ENCODE results near the gene SH2B3. TPM values are rescaled to one million over a fixed set of nuclear protein-coding genes. Genes with fewer than 3 reads are reported as not detected.

SH2B3 gene
- total RNA-seq, 4 donors from 2014 or later: 24.9 to 49.4 (median 41.8) TPM

DNA sequence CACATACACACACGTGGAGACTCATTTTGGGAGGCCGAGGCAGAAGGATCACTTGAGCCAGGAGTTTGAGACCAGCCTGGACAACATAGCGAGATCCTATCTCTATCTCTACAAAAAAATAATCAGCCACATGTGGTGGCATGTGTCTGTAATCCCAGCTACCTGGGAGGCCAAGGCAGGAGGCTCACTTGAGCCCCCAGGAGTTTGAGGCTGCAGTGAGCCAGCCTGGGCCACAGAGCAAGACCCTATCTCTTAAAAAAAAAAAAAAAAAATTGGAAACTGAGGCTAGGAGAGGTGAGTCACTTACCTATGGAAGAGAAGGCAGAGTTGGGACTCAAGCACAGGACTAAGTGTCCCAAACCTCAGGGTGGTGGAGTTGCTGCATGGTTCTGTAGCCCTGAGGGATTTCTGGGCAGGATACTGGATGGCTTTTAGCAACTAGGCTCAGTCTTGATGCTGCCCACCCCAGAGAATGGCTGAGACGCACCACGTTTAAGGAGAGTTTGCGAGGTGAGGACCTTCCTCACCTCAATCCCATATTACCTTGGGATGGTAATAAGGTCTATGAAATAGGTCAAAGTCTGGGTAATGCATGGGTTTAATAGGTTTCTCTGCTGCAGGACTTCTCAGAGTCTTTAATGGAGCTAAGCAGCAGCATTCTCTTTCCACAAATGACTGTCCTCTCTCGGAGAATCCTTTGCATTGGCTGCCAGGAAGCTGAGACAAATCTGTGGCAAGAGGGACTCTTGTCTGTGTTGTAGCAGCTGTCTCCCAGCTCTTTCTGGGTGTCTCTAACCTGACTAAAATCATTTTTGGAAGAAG, 35.6 kb downstream of the SH2B3 start:
- no peak for TF ChIP-seq EP300 (IDR thresholded peaks at IDR 0.05)
- TF ChIP-seq, protein P1, sequence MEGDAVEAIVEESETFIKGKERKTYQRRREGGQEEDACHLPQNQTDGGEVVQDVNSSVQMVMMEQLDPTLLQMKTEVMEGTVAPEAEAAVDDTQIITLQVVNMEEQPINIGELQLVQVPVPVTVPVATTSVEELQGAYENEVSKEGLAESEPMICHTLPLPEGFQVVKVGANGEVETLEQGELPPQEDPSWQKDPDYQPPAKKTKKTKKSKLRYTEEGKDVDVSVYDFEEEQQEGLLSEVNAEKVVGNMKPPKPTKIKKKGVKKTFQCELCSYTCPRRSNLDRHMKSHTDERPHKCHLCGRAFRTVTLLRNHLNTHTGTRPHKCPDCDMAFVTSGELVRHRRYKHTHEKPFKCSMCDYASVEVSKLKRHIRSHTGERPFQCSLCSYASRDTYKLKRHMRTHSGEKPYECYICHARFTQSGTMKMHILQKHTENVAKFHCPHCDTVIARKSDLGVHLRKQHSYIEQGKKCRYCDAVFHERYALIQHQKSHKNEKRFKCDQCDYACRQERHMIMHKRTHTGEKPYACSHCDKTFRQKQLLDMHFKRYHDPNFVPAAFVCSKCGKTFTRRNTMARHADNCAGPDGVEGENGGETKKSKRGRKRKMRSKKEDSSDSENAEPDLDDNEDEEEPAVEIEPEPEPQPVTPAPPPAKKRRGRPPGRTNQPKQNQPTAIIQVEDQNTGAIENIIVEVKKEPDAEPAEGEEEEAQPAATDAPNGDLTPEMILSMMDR (IDR thresholded peaks at IDR 0.05): no peak
- no peak for TF ChIP-seq POLR2A (IDR thresholded peaks at IDR 0.05; ENCODE audit: low read depth)
- no peak for TF ChIP-seq POLR2AphosphoS5 (IDR thresholded peaks at IDR 0.05)
- Histone ChIP-seq H3K36me3 (peaks cover 0 to 52% (median 26%) of the 10 kb centered on the region in 4 donors), H3K4me1 (peaks cover 77 to 95% (median 92%) of the 10 kb centered on the region in 4 donors), H3K9me3 (no peaks in the 10 kb centered on the region), H3K27ac (replicated peaks in 1 of 4) (peak overlapping the region in 1 of 4 donors; percentile 15), H3K27me3 (no peaks in the 10 kb centered on the region), H3K4me3 (no peak overlapping the region)
- intact Hi-C loops (cut with DNase I): no loop called here
- 87% methylated on average over 7 of the region's 7 CpGs for WGBS
- DNase-seq (ENCODE audit: extremely low spot score): no peak

DNA sequence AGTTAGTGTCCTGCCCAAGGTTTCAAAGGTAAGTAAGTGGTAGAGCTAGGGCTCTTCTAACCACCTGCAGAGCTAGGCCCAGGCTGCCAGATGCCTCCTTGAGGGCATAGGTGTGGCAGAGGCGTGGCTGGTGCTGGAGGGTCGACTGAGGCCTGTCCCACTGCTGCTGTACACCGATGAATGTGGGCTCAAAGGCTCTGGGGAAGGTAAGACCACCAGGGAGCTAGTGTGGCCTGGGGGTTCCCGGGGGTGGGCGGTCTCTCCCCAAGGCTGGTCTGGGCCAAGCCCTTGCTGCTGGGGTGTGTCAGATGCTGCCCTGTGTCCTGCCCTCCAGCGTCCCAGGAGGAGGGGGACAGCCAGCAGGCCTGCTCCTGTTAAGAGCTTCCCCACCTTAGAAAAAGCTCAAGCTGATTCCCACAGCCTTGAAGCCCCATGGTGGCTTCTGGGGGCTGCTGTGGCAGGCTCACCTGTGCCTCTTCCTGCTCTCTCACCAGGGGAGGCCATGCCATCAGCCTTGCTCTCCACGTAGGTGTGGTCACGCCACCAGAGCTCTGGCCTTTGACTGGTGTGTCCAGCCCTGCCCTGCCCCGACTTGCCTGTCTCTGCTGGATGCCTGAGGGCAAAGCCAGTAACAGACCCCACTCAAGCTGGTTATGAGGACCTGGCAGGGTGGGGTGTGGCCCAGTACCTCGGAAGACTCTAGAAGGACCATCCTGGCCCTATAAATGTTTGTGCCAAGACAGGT, 36.8 kb downstream of the SH2B3 start:
- WGBS: 85% methylated on average over 7 of the region's 10 CpGs
- Histone ChIP-seq H3K4me3 (no peak overlapping the region), H3K4me1 (peaks cover 77 to 95% (median 91%) of the 10 kb centered on the region in 4 donors), H3K27me3 (no peaks in the 10 kb centered on the region), H3K36me3 (peaks cover 0 to 61% (median 38%) of the 10 kb centered on the region in 4 donors), H3K27ac (replicated peaks in 1 of 4) (peak overlapping the region; percentile 15 to 57 (median 40)), H3K9me3 (no peaks in the 10 kb centered on the region)
- no peak for DNase-seq (ENCODE audit: extremely low spot score)
- intact Hi-C loops (cut with DNase I): no loop called here
- TF ChIP-seq POLR2A (IDR thresholded peaks at IDR 0.05; ENCODE audit: low read depth): no peak
- TF ChIP-seq, protein P1 (IDR thresholded peaks at IDR 0.05): no peak
- no peak for TF ChIP-seq EP300 (IDR thresholded peaks at IDR 0.05)
- no peak for TF ChIP-seq POLR2AphosphoS5 (IDR thresholded peaks at IDR 0.05)

GRCh38 chr12:111443086-111443485, 37.4 kb downstream of the SH2B3 start:
- H3K4me1 ChIP-seq: peaks cover 72 to 95% (median 90%) of the 10 kb centered on the region in 4 donors
- DNase-seq (ENCODE audit: extremely low spot score): no peak

GRCh38 chr12:111443586-111443985, 37.9 kb downstream of the SH2B3 start:
- no peak for DNase-seq (ENCODE audit: extremely low spot score)
- H3K36me3 ChIP-seq: peaks cover 0 to 73% (median 49%) of the 10 kb centered on the region in 4 donors
- H3K27me3 ChIP-seq: no peaks in the 10 kb centered on the region
- H3K4me3 ChIP-seq: no peak overlapping the region
- no peaks in the 10 kb centered on the region for H3K9me3 ChIP-seq
- peaks cover 72 to 95% (median 90%) of the 10 kb centered on the region in 4 donors for H3K4me1 ChIP-seq
- whole genome bisulfite sequencing: 79% methylated on average over 7 of the region's 7 CpGs
- H3K27ac ChIP-seq (replicated peaks in 1 of 4): peak overlapping the region in 3 of 4 donors; percentile 22 to 54 (median 25)
- no peak for TF ChIP-seq POLR2AphosphoS5 (IDR thresholded peaks at IDR 0.05)
- intact Hi-C loops (cut with DNase I): no loop called here

More at GRCh38 chr12:111443086-111443485, 37.4 kb downstream of the SH2B3 start:
- 87% methylated on average over 7 of the region's 7 CpGs for WGBS
- peaks cover 0 to 68% (median 44%) of the 10 kb centered on the region in 4 donors for H3K36me3 ChIP-seq
- intact Hi-C loops (cut with DNase I): no loop called here
- no peaks in the 10 kb centered on the region for H3K9me3 ChIP-seq
- H3K27ac ChIP-seq (replicated peaks in 1 of 4): peak overlapping the region; percentile 15 to 57 (median 40)
- H3K27me3 ChIP-seq: no peaks in the 10 kb centered on the region
- H3K4me3 ChIP-seq: no peak overlapping the region
- TF ChIP-seq POLR2AphosphoS5 (IDR thresholded peaks at IDR 0.05) (no peak), POLR2A (IDR thresholded peaks at IDR 0.05; ENCODE audit: low read depth) (no peak), EP300 (IDR thresholded peaks at IDR 0.05) (no peak)
- TF ChIP-seq, protein P1 (IDR thresholded peaks at IDR 0.05): no peak

All from esophagus muscularis mucosa (tissue), 4 donors.